ENCODE results near the gene MAP6.

The MAP6 gene

GRCh38 chr11:75650167-75650723 is 18.6 kb downstream of the MAP6 start:
- ChIA-PET POLR2A (no interaction called here), CTCF (interaction anchor here (0.6 kb wide), 1 partner anchor 763 kb away, joined by 3 read pairs; no protein-coding TSS in a partner anchor)
- no peak for DNase-seq (ENCODE audit: extremely low spot score)
- no peak for TF ChIP-seq FOXK2 (IDR thresholded peaks at IDR 0.05)
- no peak for TF ChIP-seq CTBP1 (IDR thresholded peaks at IDR 0.05; ENCODE audit: borderline replicate concordance)
- no peak for TF ChIP-seq SUZ12 (IDR thresholded peaks at IDR 0.05)
- no peak for TF ChIP-seq FOXM1 (IDR thresholded peaks at IDR 0.05; ENCODE audit: borderline replicate concordance)
- no peak for TF ChIP-seq LEF1 (IDR thresholded peaks at IDR 0.05; ENCODE audit: borderline replicate concordance)
- TF ChIP-seq ZNF384 (IDR thresholded peaks at IDR 0.05) = no peak

- POLR2A ChIA-PET = no interaction called here
- CTCF ChIA-PET = no interaction called here
- no peak for TF ChIP-seq FOXK2 (IDR thresholded peaks at IDR 0.05)
- TF ChIP-seq HDGF (IDR thresholded peaks at IDR 0.05; ENCODE audit: borderline replicate concordance) = no peak
- no peak for TF ChIP-seq ELF4 (IDR thresholded peaks at IDR 0.05)
- no peak for TF ChIP-seq SUZ12 (IDR thresholded peaks at IDR 0.05)
- TF ChIP-seq L3MBTL2 (conservative IDR thresholded peaks at IDR 0.05) = no peak
- TF ChIP-seq SP1 (IDR thresholded peaks at IDR 0.05) = no peak
- no peak for TF ChIP-seq CTBP1 (IDR thresholded peaks at IDR 0.05; ENCODE audit: borderline replicate concordance)
- no peak for TF ChIP-seq BHLHE40 (IDR thresholded peaks at IDR 0.05; ENCODE audit: borderline replicate concordance)
- no peak for TF ChIP-seq ZNF384 (IDR thresholded peaks at IDR 0.05)
- TF ChIP-seq NFRKB (IDR thresholded peaks at IDR 0.05) = no peak
- TF ChIP-seq FOXA1 (IDR thresholded peaks at IDR 0.05) = no peak
- TF ChIP-seq LEF1 (IDR thresholded peaks at IDR 0.05; ENCODE audit: borderline replicate concordance) = no peak
- DNase-seq (ENCODE audit: extremely low spot score) = no peak
Measured at GRCh38 chr11:75644946-75645345, 23.9 kb downstream of the MAP6 start.

GRCh38 chr11:75644370-75644769 is 24.5 kb downstream of the MAP6 start:
- ChIA-PET POLR2A (no interaction called here), CTCF (interaction anchor here (0.7 kb wide), 1 partner anchor 93 kb away, joined by 3 read pairs; no protein-coding TSS in a partner anchor)
- TF ChIP-seq SUZ12 (IDR thresholded peaks at IDR 0.05) = no peak
- no peak for TF ChIP-seq TARDBP (IDR thresholded peaks at IDR 0.05)
- no peak for TF ChIP-seq LEF1 (IDR thresholded peaks at IDR 0.05; ENCODE audit: borderline replicate concordance)
- no peak for TF ChIP-seq HDGF (IDR thresholded peaks at IDR 0.05; ENCODE audit: borderline replicate concordance)
- no peak for TF ChIP-seq FOXM1 (IDR thresholded peaks at IDR 0.05; ENCODE audit: borderline replicate concordance)
- no peak for TF ChIP-seq PKNOX1 (IDR thresholded peaks at IDR 0.05)
- no peak for TF ChIP-seq FOXK2 (IDR thresholded peaks at IDR 0.05)
- no peak for TF ChIP-seq SP1 (IDR thresholded peaks at IDR 0.05)
- no peak for DNase-seq (ENCODE audit: extremely low spot score)

- TF ChIP-seq BHLHE40 (IDR thresholded peaks at IDR 0.05; ENCODE audit: borderline replicate concordance) (no peak), L3MBTL2 (conservative IDR thresholded peaks at IDR 0.05) (no peak), FOXA1 (IDR thresholded peaks at IDR 0.05) (no peak), FOXM1 (IDR thresholded peaks at IDR 0.05; ENCODE audit: borderline replicate concordance) (no peak), SP1 (IDR thresholded peaks at IDR 0.05) (no peak), NFRKB (IDR thresholded peaks at IDR 0.05) (no peak), ELF4 (IDR thresholded peaks at IDR 0.05) (no peak)
- ChIA-PET CTCF (no interaction called here), POLR2A (no interaction called here)
- no peak for DNase-seq (ENCODE audit: extremely low spot score)
Measured at GRCh38 chr11:75642402-75643113, 26.3 kb downstream of the MAP6 start.

- DNase-seq (ENCODE audit: extremely low spot score) = no peak
- CTCF ChIA-PET = no interaction called here
Measured at GRCh38 chr11:75639762-75640181, 29.1 kb downstream of the MAP6 start.

GRCh38 chr11:75637998-75638397 is 30.8 kb downstream of the MAP6 start:
- no peak for DNase-seq (ENCODE audit: extremely low spot score)
- CTCF ChIA-PET = interaction anchor here (0.8 kb wide), 1 partner anchor 40 kb away, joined by 3 read pairs; no protein-coding TSS in a partner anchor
- no peak for TF ChIP-seq ARNT (IDR thresholded peaks at IDR 0.05)
- TF ChIP-seq NFRKB (IDR thresholded peaks at IDR 0.05) = no peak
- no peak for TF ChIP-seq ZNF384 (IDR thresholded peaks at IDR 0.05)
- TF ChIP-seq SP1 (IDR thresholded peaks at IDR 0.05) = no peak
- POLR2A ChIA-PET = no interaction called here

More at GRCh38 chr11:75639762-75640181, 29.1 kb downstream of the MAP6 start:
- POLR2A ChIA-PET = no interaction called here
- TF ChIP-seq HDGF (IDR thresholded peaks at IDR 0.05; ENCODE audit: borderline replicate concordance) = no peak
- no peak for TF ChIP-seq FOXK2 (IDR thresholded peaks at IDR 0.05)
- TF ChIP-seq L3MBTL2 (conservative IDR thresholded peaks at IDR 0.05) = no peak
- TF ChIP-seq SP1 (IDR thresholded peaks at IDR 0.05) = no peak
- no peak for TF ChIP-seq FOXA1 (IDR thresholded peaks at IDR 0.05)

GRCh38 chr11:75635066-75635862 is 33.6 kb downstream of the MAP6 start:
- ChIA-PET POLR2A (no interaction called here), CTCF (no interaction called here)
- DNase-seq (ENCODE audit: extremely low spot score) = no peak

More at GRCh38 chr11:75635066-75635862, 33.6 kb downstream of the MAP6 start:
- no peak for TF ChIP-seq FOXA1 (IDR thresholded peaks at IDR 0.05)
- no peak for TF ChIP-seq LEF1 (IDR thresholded peaks at IDR 0.05; ENCODE audit: borderline replicate concordance)
- TF ChIP-seq FOXK2 (IDR thresholded peaks at IDR 0.05) = no peak
- TF ChIP-seq NFRKB (IDR thresholded peaks at IDR 0.05) = no peak
- no peak for TF ChIP-seq ZNF384 (IDR thresholded peaks at IDR 0.05)
- no peak for TF ChIP-seq CTBP1 (IDR thresholded peaks at IDR 0.05; ENCODE audit: borderline replicate concordance)
- no peak for TF ChIP-seq PKNOX1 (IDR thresholded peaks at IDR 0.05)
- no peak for TF ChIP-seq ELF4 (IDR thresholded peaks at IDR 0.05)
- TF ChIP-seq SUZ12 (IDR thresholded peaks at IDR 0.05) = no peak
- no peak for TF ChIP-seq ARNT (IDR thresholded peaks at IDR 0.05)
- no peak for TF ChIP-seq TARDBP (IDR thresholded peaks at IDR 0.05)
- no peak for TF ChIP-seq SP1 (IDR thresholded peaks at IDR 0.05)
- no peak for TF ChIP-seq L3MBTL2 (conservative IDR thresholded peaks at IDR 0.05)
